Coronary artery (tissue), 2 donors: ENCODE data around the gene PC.

Experiments used
- DNase-seq: peaks from one replicate; pipeline ENCODE4 v3.0.0-alpha.2; 2017; ENCODE audit warnings: low spot score
- H3K27ac ChIP-seq, 2 donors: fragments of 200-600 bp; sonication (generic); one replicate each; pipeline ENCODE4 v1.5.1; 2016 to 2019
- H3K4me3 ChIP-seq: fragments of 200-600 bp; sonication (generic); 2 replicates; pipeline ENCODE4 v1.5.1; 2016; ENCODE audit warnings: mild to moderate bottlenecking, moderate library complexity
- CTCF ChIP-seq: fragments of 200-600 bp; sonication (generic); IDR thresholded peaks from one replicate; pipeline ENCODE4 v1.5.1; 2019; ENCODE audit warnings: antibody characterized with exemption

The PC gene

DNA sequence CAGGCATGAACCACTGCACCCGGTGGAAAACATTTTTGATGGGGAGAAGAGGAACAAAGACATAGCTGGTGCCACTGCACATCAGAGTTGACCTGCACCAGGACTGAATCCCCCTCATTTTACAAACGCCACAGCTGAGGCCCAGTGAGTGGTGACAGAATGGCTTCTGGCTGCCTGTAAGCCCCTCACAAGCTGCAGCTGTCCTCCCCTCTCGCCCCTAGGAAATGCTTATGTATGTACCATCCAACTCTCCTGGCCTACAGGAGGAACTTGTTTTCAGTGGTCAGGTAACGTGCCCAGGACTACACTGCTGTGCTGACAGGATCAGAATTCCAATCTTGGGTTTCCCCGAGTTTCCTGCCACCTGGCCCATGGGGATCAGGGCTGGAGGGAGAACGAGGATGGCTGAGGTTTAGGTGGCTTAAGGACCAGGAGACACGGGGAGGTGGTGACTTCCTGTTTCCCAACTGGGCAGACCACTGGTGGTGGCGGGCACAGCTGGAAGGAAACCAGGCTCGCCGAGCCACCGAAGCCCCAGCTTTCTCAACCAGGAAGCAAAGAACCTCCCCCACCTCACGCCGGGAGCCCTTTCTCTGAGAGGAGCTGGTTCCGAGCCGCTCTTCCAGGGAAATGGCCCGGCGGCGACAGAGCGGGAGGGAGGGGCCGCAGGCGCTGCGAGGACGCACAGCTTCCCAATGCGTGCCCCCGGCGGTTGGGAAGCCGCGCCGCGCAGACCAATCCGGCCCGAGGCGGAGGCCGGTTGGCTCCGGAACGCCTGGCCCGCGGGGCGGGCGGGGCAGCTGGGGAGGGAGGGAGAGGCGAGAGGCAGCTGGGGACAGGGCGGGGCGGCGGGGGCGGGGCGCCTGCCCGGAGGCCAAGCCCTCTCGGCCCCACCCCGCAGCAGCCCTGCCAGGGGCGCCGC is 102.3 kb downstream of the PC start:
- no peak for TF ChIP-seq CTCF
- peak; percentile 97 for DNase-seq
- peak overlapping the region; percentile 79 for H3K4me3 ChIP-seq
- H3K27ac ChIP-seq: peak overlapping the region; percentile 90 to 92

DNA sequence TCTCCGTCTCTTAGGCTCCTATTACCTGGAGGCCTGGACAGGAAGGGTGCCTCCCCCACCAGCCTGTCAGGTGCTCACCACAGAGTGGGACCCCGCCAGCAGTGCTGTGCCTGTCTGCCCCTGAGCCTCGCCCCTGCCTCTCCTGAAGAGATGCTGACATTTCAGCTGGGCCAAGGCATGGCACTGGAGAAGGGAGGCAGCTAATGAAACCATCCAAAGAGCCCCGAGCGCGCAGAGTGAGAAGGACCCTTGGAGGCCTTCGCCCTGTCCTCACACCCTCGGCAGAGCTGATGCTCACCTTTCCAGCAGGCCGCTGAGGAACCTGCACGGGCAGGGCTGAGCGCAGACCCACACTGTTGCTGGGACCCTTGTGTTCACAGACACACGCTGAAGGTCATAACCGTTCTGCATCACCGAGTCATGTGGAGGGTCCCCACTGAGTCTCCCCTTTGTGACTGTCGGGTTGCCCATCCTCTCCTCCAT is 103.4 kb downstream of the PC start:
- Histone ChIP-seq H3K27ac (no peak overlapping the region), H3K4me3 (no peak overlapping the region)
- TF ChIP-seq CTCF: no peak
- no peak for DNase-seq

GRCh38 chr11:66854231-66854661 is 103.9 kb downstream of the PC start:
- no peak for TF ChIP-seq CTCF
- no peak overlapping the region for H3K4me3 ChIP-seq
- DNase-seq: no peak
- H3K27ac ChIP-seq: no peak overlapping the region

- TF ChIP-seq CTCF: no peak
- H3K4me3 ChIP-seq: no peak overlapping the region
- no peak for DNase-seq
- H3K27ac ChIP-seq: no peak overlapping the region
Observed at GRCh38 chr11:66853242-66854229, 104.6 kb downstream of the PC start.

- H3K27ac ChIP-seq: no peak overlapping the region
- no peak overlapping the region for H3K4me3 ChIP-seq
- no peak for TF ChIP-seq CTCF
- no peak for DNase-seq
Observed at GRCh38 chr11:66852466-66853241, 105.5 kb downstream of the PC start.

- no peak for TF ChIP-seq CTCF
- no peak overlapping the region for H3K4me3 ChIP-seq
- DNase-seq: no peak
- no peak overlapping the region for H3K27ac ChIP-seq
Observed at GRCh38 chr11:66851698-66852465, 106.3 kb downstream of the PC start.
